ENCODE measurements around the gene USP21. TPM values are rescaled to one million over a fixed set of nuclear protein-coding genes. Genes with fewer than 3 reads are reported as not detected.
"Not testable (repeated sequence)": the region's sequence is repeated elsewhere in the genome, so short reads cannot be mapped to it uniquely, and the experiment has no call there.

Gene USP21
- total RNA-seq, 1 donor from 2014 or later = 31.9 TPM

GRCh38 chr1:161115132-161115711 is 44.1 kb upstream of the USP21 start:
- no peak for DNase-seq (ENCODE audit: low spot score in 2 of 2)
- Histone ChIP-seq H3K27ac (no peak overlapping the region), H3K36me3 (peaks cover 1 to 5% of the 10 kb centered on the region in 2 donors), H3K27me3 (no peaks in the 10 kb centered on the region), H3K4me3 (no peak overlapping the region), H3K4me1 (peaks cover 10 to 26% of the 10 kb centered on the region in 2 donors), H3K9me3 (no peaks in the 10 kb centered on the region)
- intact Hi-C loops (cut with DNase I) = loop anchor here (5.0 kb wide), 2 partner anchors 68 to 272 kb away; partner anchors contain the start of gene USF1
- TF ChIP-seq CTCF (IDR thresholded peaks at IDR 0.05) = no peak

- peak overlapping the region in 1 of 2 donors; percentile 98 for H3K4me3 ChIP-seq
- not testable (repeated sequence) for H3K27ac ChIP-seq; DNase-seq (ENCODE audit: low spot score in 2 of 2); H3K27me3 ChIP-seq; H3K9me3 ChIP-seq
- H3K36me3 ChIP-seq = peaks cover 8 to 12% of the 10 kb centered on the region in 2 donors
- intact Hi-C loops (cut with DNase I) = loop anchor here (5.0 kb wide), 2 partner anchors 69 to 271 kb away; partner anchors contain the start of gene USF1
- peaks cover 10 to 26% of the 10 kb centered on the region in 2 donors for H3K4me1 ChIP-seq
Measured at GRCh38 chr1:161115961-161116360, 43.3 kb upstream of the USP21 start.

- DNase-seq (ENCODE audit: low spot score in 2 of 2) = peak; percentile 37 to 92
- H3K36me3 ChIP-seq = peaks cover 27 to 32% of the 10 kb centered on the region in 2 donors
- no peaks in the 10 kb centered on the region for H3K9me3 ChIP-seq
- H3K4me3 ChIP-seq = peak within 1 kb of the TSS; percentile 76 to 98
- no peaks in the 10 kb centered on the region for H3K27me3 ChIP-seq
- intact Hi-C loops (cut with DNase I) = loop anchor here (1.0 to 5.0 kb wide), 5 partner anchors 14 to 269 kb away; partner anchors contain the start of genes DEDD, KLHDC9 and USF1
- TF ChIP-seq CTCF (IDR thresholded peaks at IDR 0.05) = peak in 1 of 3 experiments; percentile 3
- H3K27ac ChIP-seq = peak within 1 kb of the TSS; percentile 94 to 98
- peaks cover 10 to 26% of the 10 kb centered on the region in 2 donors for H3K4me1 ChIP-seq
Measured at GRCh38 chr1:161117759-161118581, 41.3 kb upstream of the USP21 start, which contains the start of the genes NIT1 and PFDN2. TSS of gene NIT1 (plus strand) at chr1:161118105. CDS start at chr1:161118177, 72 bp downstream. TSS of gene PFDN2 (minus strand) at chr1:161118037. CDS start at chr1:161118026, 11 bp downstream.

- intact Hi-C loops (cut with DNase I) = loop anchor here (2.0 to 5.0 kb wide), 3 partner anchors 36 to 268 kb away; partner anchors contain the start of gene USF1
- peaks cover 10 to 26% of the 10 kb centered on the region in 2 donors for H3K4me1 ChIP-seq
- peaks cover 36 to 46% of the 10 kb centered on the region in 2 donors for H3K36me3 ChIP-seq
- DNase-seq (ENCODE audit: low spot score in 2 of 2) = peak in 1 of 2 donors; percentile 81
- no peaks in the 10 kb centered on the region for H3K27me3 ChIP-seq
- peak overlapping the region; percentile 94 to 98 for H3K27ac ChIP-seq
- peak in 1 of 3 experiments; percentile 39 for TF ChIP-seq CTCF (IDR thresholded peaks at IDR 0.05)
- peak overlapping the region; percentile 76 to 98 for H3K4me3 ChIP-seq
- H3K9me3 ChIP-seq = no peaks in the 10 kb centered on the region
Measured at GRCh38 chr1:161119092-161119903, 40.0 kb upstream of the USP21 start.

- intact Hi-C loops (cut with DNase I) = no loop called here
- Histone ChIP-seq H3K9me3 (no peaks in the 10 kb centered on the region), H3K4me1 (peaks cover 10 to 24% of the 10 kb centered on the region in 2 donors), H3K4me3 (no peak overlapping the region), H3K36me3 (peaks cover 47 to 59% of the 10 kb centered on the region in 2 donors), H3K27me3 (no peaks in the 10 kb centered on the region), H3K27ac (no peak overlapping the region)
- no peak for TF ChIP-seq CTCF (IDR thresholded peaks at IDR 0.05)
- DNase-seq (ENCODE audit: low spot score in 2 of 2) = no peak
Measured at GRCh38 chr1:161121042-161121650, 38.2 kb upstream of the USP21 start.

All from ascending aorta (tissue), 2 donors.